Globus pallidus (tissue), 1 donor: ENCODE results near the gene PGAP2.
"Not testable (repeated sequence)": the region's sequence is repeated elsewhere in the genome, so short reads cannot be mapped to it uniquely, and the experiment has no call there.

Experiments
- DNase-seq: peaks from one replicate; pipeline ENCODE4 v3.0.0-alpha.2; 2015; ENCODE audit warnings: low spot score

The PGAP2 gene

DNA sequence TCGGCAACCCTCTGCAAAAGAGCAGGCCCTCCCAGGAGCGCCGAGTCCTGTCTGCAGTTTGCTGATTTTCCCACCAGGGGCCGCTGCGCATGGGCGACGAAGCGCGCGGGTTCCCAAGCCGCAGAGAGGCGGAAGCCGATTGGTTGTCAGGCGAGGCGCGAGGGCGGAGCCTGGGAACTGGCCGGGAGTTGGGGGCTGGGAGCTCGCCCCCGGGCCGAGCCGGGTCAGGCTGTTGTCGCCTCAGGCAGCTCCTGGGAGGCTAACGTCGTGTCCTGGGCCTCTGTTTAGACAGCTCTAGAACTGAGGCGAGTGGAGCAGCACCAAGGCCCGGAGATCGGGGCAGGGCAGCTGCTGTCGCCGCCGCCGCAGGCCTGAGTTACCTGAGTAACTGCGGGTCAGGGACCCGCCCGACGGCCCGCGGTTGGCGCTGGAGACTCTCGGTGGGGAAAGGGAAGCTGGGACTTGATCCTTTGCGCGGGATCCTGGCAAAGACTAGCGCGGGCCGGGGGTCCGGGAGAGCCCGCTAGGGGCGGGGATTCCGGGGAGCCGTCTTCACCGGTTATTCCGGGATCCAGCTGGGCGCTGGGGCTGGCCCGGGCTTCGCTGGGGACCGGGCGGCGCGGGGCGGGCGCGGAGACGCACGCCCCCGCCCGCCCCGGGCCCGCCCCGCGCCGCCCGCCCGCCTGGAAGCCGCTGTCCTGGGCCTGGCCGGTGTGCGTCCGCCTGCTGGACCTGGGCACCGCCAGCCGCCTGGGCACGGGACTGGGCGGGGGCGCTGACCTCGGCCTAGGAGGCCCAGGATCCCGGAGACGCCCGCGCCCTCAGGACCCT, 46.8 kb downstream of the PGAP2 start, which contains the start of gene STIM1:
TSS of gene STIM1 (plus strand) at position 688 of the 831 bp plus-strand sequence. CDS start 607 bp downstream, outside the sequence.
- peak; percentile 90 for DNase-seq

DNA sequence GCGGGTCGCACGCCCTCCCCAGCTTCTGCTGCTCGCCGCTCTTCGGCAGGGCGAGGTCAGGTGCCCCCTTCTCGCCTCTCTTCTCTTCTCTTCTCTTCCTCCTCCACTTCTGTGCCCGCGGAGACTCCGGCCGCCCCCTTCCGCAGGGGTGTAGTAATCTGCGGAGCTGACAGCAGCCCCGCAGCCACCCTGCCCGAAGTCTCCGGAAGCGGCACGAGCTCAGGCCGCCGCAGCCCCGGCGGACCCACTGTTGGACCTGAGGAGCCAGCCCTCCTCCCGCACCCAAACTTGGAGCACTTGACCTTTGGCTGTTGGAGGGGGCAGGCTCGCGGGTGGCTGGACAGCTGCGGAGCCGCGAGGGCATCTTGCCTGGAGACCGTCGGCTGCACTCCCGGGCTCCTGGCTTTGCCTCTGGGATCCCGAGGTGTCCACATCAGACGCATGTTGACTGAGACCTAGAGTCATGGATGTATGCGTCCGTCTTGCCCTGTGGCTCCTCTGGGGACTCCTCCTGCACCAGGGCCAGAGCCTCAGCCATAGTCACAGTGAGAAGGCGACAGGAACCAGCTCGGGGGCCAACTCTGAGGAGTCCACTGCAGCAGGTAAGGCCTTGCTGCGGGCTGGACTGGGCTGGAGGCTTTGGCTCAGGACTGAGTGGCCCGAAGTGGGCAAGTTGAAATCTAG, 47.6 kb downstream of the PGAP2 start:
- no peak for DNase-seq

DNA sequence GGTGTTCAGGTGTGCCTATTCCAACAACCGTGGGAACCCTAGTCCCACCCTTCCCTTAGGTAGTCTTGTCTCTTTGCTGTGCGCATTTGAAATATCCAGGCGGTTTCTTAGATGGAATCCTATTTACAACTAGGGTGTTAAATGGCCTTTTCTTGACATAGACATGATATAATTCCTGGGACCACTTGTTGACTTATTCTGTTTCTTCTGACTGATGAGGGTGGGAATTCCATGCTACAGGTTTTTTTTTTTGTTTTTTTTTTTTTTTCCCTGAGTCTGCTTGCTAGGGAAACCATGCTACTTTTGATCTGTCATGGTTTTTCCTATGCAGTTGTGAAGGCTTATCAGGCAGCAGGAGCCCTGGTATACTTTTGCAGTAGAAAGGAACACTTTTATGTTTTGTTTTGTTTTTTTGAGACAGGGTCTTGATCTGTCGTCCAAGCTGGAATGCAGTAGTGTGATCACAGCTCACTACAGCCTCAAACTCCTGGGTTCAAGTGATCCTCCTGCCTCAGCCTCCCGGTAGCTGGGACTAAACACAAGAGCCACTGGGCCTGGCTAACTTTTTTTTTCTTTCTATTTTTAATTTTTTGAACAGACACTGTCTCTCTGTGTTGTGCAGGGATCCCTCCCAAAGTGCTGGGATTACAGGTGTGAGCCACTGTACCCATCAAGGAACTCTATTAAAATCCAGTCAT, 48.6 kb downstream of the PGAP2 start:
- DNase-seq, result no peak

GRCh38 chr11:3857628-3858027, 49.3 kb downstream of the PGAP2 start:
- no peak for DNase-seq

DNA sequence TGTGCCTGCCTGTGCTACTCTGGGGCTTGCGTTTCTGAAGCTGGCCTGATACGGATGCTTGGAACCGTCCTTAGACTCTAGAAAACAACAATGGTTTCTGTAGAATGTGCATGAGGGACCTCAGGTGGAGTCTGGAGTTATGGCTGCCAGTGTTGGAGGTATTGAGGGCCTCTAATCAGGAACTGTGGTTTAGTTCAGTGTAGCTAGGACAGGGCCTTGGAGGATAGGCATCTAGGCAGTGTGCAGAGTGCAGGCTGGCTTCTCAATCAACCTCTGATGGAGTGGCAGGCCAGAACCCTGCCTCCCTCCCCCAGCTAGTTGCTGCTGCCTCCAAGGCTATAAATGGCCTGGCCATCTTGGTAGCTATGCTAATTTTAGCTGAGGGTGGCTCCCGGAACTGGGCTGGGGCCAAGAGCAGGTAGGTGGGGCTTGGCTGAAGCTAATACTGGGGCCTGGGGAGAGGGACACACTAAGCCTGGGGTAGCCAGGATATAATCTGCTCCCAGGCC, 51.1 kb downstream of the PGAP2 start:
- no peak for DNase-seq

DNA sequence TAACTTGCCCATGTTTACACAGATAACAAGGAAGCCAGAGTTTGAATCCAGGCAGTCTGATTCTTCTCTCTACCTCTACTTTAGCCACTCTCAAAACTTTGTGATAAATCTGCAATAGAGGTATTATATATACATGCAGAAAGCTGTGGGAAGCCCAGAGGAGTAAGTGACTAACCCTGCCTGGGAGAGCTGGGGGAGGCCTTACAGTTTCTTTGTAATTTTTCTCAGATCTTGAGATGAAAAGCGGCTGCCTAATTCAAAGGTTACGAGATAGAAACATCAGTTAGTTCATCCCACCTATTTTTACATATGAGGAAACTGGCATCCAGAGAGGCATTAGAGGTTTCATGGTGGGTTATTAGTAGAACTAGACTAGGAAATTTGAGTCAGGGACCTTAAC, 52.0 kb downstream of the PGAP2 start:
- no peak for DNase-seq

- DNase-seq, result not testable (repeated sequence)
Observed at GRCh38 chr11:3860898-3861393, 52.6 kb downstream of the PGAP2 start.

DNA sequence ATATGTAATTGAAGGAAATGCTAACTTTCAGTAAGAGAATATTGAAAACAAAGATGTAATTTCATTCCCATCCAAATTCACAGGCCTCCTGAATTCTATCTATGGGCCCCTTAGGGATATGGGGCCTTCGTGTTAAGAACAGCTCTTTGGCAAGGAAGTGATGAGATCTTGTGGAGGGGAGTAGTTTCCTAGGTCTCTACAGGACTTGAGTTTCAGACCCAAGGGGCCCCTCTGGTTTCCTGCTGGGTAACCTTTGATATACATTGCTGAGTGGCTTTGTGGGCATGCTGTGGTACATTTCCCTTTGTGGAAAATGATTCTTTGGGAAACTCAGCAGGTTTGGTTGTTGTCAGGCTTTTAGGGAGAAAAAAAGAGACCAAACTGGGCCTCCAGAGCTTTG, 53.3 kb downstream of the PGAP2 start:
- no peak for DNase-seq

DNA sequence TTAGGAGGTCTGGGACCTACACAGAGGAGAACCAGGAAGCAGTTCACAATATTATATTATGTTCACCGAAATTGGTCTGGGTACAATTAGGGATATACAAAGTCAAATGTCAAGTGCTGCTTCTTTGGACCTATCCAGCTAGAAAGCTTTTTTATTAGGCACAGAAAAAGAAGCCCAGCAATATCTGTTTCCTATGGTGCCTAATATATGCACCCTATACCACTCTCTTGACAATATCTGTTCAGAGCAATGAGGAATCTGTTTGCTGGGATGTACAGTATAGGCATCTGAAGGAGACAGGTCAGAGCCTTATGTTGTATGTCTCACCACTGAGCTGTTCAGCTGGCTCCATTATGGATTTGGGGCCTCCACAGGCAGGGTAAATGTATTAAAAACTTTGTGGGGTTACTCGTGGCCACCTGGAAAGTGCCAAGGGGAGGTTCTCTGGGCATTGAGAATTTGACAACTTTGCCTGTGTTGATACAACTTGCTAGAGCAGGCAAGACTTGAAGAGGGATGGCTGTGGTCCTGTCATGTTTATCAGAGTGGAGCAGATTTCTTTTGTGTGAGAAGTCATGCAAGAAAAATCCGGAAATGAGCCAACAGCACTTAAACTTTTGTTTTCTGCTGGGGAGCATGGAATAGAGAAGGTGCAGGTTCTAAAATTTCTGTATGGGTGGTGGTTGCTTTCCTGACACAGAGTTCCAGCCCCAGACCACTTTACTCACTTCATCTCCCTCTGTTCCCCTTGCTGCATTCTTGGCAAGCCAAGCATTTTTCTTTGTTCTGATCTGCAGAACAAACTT, 57.2 kb downstream of the PGAP2 start:
- DNase-seq, result no peak

GRCh38 chr11:3866206-3866605, 57.8 kb downstream of the PGAP2 start:
- DNase-seq, result no peak

GRCh38 chr11:3866836-3867208, 58.5 kb downstream of the PGAP2 start:
- no peak for DNase-seq

DNA sequence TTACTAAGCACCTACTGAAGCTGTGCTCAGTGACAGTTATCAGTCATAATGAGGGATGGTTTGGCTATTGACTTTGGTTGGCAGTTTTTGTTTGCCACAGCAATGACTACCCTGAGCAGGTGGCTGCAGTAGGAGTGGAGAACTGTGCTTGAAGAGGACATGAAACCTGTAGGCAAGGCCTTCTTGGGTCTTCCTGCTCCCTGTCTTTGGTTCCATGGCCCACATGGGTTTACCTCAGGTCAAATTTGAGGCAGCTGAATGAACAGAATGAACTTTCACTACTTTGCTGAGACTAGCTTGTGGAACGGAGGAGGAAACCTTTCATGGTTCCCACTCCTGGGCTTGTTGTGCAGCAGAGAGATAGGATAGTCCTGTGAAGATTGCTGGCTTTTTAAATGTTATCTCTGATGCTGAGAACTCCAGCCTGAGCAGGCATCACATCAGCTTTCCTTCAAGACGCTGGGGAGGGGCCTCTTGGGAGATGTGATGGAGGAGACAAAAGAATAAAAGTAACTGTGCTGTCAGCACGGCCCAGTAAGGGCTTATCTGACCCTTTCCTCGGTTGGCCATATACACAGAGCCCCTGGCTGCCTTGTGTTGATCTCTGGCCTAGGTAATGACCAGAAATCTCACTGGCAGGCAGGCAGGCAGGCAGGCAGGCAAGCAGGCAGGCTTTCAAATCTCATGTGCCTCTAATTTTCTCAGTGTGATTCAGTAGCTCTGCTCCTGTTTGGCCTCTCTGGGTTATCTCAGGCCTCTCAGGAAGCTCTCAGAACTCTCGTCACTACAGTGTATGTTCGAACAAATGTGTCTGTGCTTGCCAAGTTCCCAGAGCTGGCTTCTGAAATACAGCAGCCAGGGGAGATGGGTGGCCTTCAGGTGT, 59.1 kb downstream of the PGAP2 start:
- DNase-seq, result no peak

DNA sequence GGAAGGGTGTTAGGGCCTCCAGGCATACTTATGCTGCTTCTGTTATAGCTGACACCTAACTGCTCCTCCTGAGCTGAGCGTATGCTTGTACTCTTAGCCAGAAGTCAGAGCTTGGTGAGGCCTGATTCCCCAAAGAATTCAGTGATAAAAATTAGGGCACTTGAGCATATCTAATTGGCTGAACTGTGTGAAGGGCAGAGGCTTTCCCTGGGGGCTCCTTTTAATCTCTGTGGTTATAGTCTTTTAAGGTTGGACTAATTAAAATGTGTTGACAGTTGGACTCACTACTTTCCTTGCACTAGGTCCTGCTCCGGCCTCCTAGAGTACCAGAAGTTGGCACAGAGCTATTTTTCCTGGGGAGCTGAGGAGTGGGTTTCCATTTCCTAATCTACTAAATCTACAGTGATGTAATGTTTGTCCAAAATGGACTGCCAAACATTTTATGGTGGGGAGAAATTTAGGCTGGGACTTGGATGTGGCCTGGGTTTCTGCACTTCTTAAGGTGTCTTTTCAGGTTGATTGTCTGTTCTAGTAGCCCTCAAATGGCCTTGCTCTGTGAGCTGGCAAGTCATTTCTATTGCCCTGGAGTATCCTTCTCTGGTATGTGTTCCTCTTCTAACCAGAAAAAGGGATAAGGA, 65.5 kb downstream of the PGAP2 start:
- no peak for DNase-seq
